ENCODE results near the gene HOXB6.

The HOXB6 gene

GRCh38 chr17:48597528-48597777 is 7.3 kb downstream of the HOXB6 start:
- peak overlapping the region in 1 of 2 donors; percentile 57 for H3K27ac Mint-ChIP-seq
- H3K9me3 Mint-ChIP-seq: no peaks in the 10 kb centered on the region
- no peak for DNase-seq
- peaks cover 56% of the 10 kb centered on the region for H3K4me1 Mint-ChIP-seq
- ATAC-seq: no peak
- peak overlapping the region; percentile 77 to 83 for H3K4me3 Mint-ChIP-seq
- peaks cover 100% of the 10 kb centered on the region for H3K27me3 Mint-ChIP-seq

GRCh38 chr17:48596735-48597527 is 7.9 kb downstream of the HOXB6 start:
- Mint-ChIP-seq H3K4me3 (peak overlapping the region; percentile 77 to 83), H3K9me3 (no peaks in the 10 kb centered on the region), H3K4me1 (peaks cover 54% of the 10 kb centered on the region), H3K27me3 (peaks cover 100% of the 10 kb centered on the region), H3K27ac (peak overlapping the region in 1 of 2 donors; percentile 57)
- no peak for DNase-seq
- peak; percentile 15 for ATAC-seq

GRCh38 chr17:48596000-48596734 is 8.6 kb downstream of the HOXB6 start:
- DNase-seq: peak; percentile 43 to 54
- Mint-ChIP-seq H3K9me3 (no peaks in the 10 kb centered on the region), H3K27ac (no peak overlapping the region), H3K4me1 (peaks cover 50% of the 10 kb centered on the region), H3K27me3 (peaks cover 100% of the 10 kb centered on the region), H3K4me3 (peak overlapping the region; percentile 77 to 83)
- peak; percentile 42 for ATAC-seq

GRCh38 chr17:48595278-48595999 is 9.3 kb downstream of the HOXB6 start:
- ATAC-seq (no peak), DNase-seq (no peak)

GRCh38 chr17:48594538-48595277 is 10.1 kb downstream of the HOXB6 start:
- no peaks in the 10 kb centered on the region for H3K9me3 Mint-ChIP-seq
- H3K27me3 Mint-ChIP-seq: peaks cover 100% of the 10 kb centered on the region
- DNase-seq: no peak
- no peak overlapping the region for H3K4me3 Mint-ChIP-seq
- peaks cover 57% of the 10 kb centered on the region for H3K4me1 Mint-ChIP-seq
- H3K27ac Mint-ChIP-seq: no peak overlapping the region
- ATAC-seq: no peak

More at GRCh38 chr17:48595278-48595999, 9.3 kb downstream of the HOXB6 start:
- H3K9me3 Mint-ChIP-seq: no peaks in the 10 kb centered on the region
- no peak overlapping the region for H3K27ac Mint-ChIP-seq
- H3K4me3 Mint-ChIP-seq: peak overlapping the region; percentile 34 to 38
- peaks cover 100% of the 10 kb centered on the region for H3K27me3 Mint-ChIP-seq
- H3K4me1 Mint-ChIP-seq: peaks cover 50% of the 10 kb centered on the region

- H3K27ac Mint-ChIP-seq: no peak overlapping the region
These were observed 10.8 kb downstream of the HOXB6 start for GRCh38 chr17:48593840-48594537.

GRCh38 chr17:48593126-48593829 is 11.5 kb downstream of the HOXB6 start, which contains the start of gene HOXB5:
TSS of gene HOXB5 (minus strand) at chr17:48593779. CDS start at chr17:48593682, 97 bp downstream.
- peak within 1 kb of the TSS in 1 of 2 donors; percentile 77 for H3K27ac Mint-ChIP-seq
- peak within 1 kb of the TSS; percentile 83 to 89 for H3K4me3 Mint-ChIP-seq
- peak; percentile 37 for ATAC-seq
- no peak for DNase-seq
- peaks cover 100% of the 10 kb centered on the region for H3K27me3 Mint-ChIP-seq
- no peaks in the 10 kb centered on the region for H3K9me3 Mint-ChIP-seq
- peaks cover 56% of the 10 kb centered on the region for H3K4me1 Mint-ChIP-seq

More at GRCh38 chr17:48593840-48594537, 10.8 kb downstream of the HOXB6 start:
- DNase-seq (peak; percentile 81 to 86), ATAC-seq (peak; percentile 58)
- Mint-ChIP-seq H3K27me3 (peaks cover 100% of the 10 kb centered on the region), H3K4me3 (peak overlapping the region; percentile 83 to 89), H3K4me1 (peaks cover 62% of the 10 kb centered on the region), H3K9me3 (no peaks in the 10 kb centered on the region)

GRCh38 chr17:48592577-48592976 is 12.2 kb downstream of the HOXB6 start:
- H3K9me3 Mint-ChIP-seq: no peaks in the 10 kb centered on the region
- ATAC-seq (peak; percentile 54), DNase-seq (no peak)
- H3K4me1 Mint-ChIP-seq: peaks cover 52% of the 10 kb centered on the region
- H3K27me3 Mint-ChIP-seq: peaks cover 100% of the 10 kb centered on the region
- H3K4me3 Mint-ChIP-seq: peak overlapping the region; percentile 83 to 89
- H3K27ac Mint-ChIP-seq: no peak overlapping the region

GRCh38 chr17:48592057-48592514 is 12.7 kb downstream of the HOXB6 start:
- Mint-ChIP-seq H3K27me3 (peaks cover 100% of the 10 kb centered on the region), H3K4me3 (peak overlapping the region; percentile 42 to 89), H3K27ac (no peak overlapping the region), H3K9me3 (no peaks in the 10 kb centered on the region), H3K4me1 (peaks cover 52% of the 10 kb centered on the region)
- no peak for ATAC-seq
- DNase-seq: no peak

- Mint-ChIP-seq H3K4me3 (peak overlapping the region in 1 of 2 donors; percentile 89), H3K4me1 (peaks cover 50% of the 10 kb centered on the region), H3K27ac (no peak overlapping the region)
These were observed 13.3 kb downstream of the HOXB6 start for GRCh38 chr17:48591255-48592056.

GRCh38 chr17:48590607-48591161 is 14.1 kb downstream of the HOXB6 start:
- Mint-ChIP-seq H3K4me3 (no peak overlapping the region), H3K9me3 (no peaks in the 10 kb centered on the region), H3K27me3 (peaks cover 100% of the 10 kb centered on the region), H3K4me1 (peaks cover 53% of the 10 kb centered on the region), H3K27ac (no peak overlapping the region)
- ATAC-seq (no peak), DNase-seq (no peak)

More at GRCh38 chr17:48591255-48592056, 13.3 kb downstream of the HOXB6 start:
- ATAC-seq: no peak
- Mint-ChIP-seq H3K27me3 (peaks cover 100% of the 10 kb centered on the region), H3K9me3 (no peaks in the 10 kb centered on the region)
- DNase-seq: no peak

GRCh38 chr17:48589831-48590606 is 14.8 kb downstream of the HOXB6 start, which contains the start of gene HOXB3:
TSS of gene HOXB3 (minus strand) at chr17:48590241. CDS start at chr17:48552474, 37,767 bp downstream.
- peak within 1 kb of the TSS in 1 of 2 donors; percentile 28 for H3K4me3 Mint-ChIP-seq
- no peak within 1 kb of the TSS for H3K27ac Mint-ChIP-seq
- ATAC-seq: no peak
- H3K9me3 Mint-ChIP-seq: no peaks in the 10 kb centered on the region
- H3K27me3 Mint-ChIP-seq: peaks cover 100% of the 10 kb centered on the region
- DNase-seq: no peak
- peaks cover 59% of the 10 kb centered on the region for H3K4me1 Mint-ChIP-seq
